ENCODE results near the gene MCTP1.
"Not testable (repeated sequence)": the region's sequence is repeated elsewhere in the genome, so short reads cannot be mapped to it uniquely, and the experiment has no call there.

The MCTP1 gene

DNA sequence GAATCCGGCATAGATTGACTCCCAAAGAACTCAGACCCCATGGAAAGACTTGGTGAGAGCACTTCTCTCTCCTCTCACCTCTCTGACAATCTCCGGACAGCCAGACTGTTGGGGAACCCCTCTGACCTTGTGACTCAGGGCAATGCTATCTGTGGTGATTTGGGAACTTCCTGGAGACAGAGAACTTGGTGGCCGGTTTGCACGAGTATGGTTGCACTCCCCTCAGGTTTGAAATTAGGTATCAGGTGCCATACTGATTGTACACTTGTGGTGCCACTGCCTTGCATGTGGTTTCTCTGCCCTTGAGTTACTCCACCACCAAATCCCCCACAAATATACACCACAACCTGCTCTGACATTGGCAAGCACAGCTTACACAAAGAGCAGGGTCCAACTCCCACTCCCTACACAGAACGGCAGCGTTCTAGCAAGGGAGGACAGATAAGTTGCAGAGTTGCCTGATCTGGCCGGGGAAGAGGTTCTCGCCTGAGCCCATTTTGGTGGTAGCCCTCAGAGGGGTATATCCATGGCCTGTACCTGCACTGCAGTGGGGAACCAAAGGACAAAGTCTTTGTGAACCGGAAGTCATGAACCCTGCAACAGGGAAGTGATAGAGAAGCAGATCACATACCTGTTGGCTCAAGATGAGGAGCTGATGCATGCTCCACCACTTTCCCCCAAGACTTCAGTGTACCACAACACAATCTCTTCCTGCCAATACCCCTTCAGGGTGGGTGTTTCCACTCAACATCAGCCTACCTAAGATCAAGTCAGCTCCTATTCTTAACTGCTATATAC, 255.1 kb downstream of the MCTP1 start:
- no peak for DNase-seq (ENCODE audit: low read depth in 2 of 2)

DNA sequence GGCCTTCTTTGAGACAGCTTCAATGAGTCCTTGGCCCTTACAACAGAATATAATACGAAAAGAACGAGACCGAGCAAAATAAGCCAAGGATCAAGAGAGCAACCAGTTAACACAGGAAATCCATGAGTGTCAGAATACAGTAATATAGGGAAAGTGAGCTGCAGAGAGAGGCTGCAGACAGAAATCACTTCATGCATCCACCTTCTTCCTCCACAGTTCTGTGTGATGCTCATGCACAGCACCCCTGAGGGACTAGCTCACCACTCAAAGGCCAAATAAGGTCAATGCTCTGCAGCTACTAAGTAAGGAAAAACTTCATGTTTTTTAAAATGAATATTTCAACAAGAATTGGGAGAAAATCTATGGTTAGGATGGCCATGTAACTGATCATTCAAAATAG, 257.1 kb downstream of the MCTP1 start:
- DNase-seq (ENCODE audit: low read depth in 2 of 2): no peak

DNA sequence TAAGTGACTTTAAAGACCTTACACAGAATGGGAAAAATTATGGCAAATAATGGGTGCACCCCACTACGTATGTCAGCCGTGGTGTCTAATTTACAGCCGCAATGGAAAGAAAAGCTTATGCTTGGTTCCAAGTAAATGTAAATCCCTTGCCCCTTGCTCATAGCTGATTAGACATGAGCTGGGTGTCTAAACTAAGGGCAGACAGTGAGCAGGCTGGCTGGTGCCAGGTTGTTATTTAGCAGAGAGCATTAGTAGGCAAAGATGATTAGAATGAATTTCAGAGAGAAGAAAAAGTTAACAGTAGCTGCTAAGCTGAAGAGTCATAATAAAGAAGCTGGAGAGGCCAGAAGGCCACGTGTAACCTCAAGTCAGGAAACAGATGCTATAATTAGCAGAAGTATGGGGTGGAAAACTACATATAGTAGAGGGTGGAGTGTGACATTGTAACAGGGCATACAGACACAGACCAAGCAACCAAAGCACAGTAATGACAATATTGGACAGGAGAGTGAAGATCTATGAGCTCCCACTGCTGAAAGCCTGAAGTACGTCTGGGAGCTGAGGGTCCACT, 257.7 kb downstream of the MCTP1 start:
- no peak for DNase-seq (ENCODE audit: low read depth in 2 of 2)

DNA sequence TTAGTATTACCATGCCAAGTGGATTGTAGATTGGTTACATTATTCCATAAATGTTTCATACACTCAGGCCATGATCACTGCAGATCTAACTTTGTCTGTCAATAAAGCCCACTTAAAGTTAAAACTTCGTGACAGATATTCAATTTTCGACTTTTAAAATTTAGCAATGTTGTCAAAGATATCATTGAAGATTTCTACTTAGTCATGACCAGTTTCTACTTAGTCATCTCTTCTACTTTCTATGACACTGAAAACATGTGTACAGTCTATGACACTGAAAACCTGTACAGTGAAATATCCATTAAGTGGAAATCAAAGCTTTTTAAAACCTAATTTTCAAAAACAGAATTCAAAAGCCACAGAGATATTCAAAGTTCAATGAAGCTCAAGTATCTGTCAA, 258.2 kb downstream of the MCTP1 start:
- DNase-seq (ENCODE audit: low read depth in 2 of 2): no peak

DNA sequence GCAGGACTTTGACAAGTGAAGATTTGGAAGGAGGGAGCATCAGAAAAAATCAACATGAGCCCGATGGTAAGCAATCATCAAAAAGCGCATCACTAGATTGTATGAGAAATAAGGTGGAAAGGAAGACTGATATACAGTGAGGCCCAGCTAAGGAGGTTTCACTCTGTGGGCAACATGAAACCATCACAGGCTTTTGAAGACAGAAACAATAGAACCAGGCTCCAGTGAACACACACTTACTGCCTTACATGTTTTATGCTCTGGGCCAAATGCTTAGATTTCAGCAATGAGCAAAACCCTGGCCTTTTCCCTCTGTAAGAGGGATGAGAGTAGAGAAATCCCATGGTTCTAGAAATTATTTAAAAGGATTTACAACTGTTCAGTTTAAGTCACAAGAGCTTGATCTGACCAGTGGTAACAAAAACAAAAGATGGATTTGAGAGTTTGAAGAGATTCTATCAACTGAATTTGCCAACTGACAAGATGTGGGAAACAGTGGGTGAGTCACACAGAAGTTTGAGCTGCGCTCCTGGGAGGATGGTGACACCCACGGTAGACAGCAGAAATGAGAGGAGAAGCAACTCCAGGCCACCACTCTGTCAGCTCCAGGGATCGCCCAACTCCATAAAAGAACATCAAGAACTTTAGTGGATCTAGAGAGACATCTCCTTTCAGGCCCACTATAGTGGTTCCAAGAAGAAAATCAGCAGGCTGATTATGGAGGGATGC, 261.8 kb downstream of the MCTP1 start:
- DNase-seq (ENCODE audit: low read depth in 2 of 2): no peak

DNA sequence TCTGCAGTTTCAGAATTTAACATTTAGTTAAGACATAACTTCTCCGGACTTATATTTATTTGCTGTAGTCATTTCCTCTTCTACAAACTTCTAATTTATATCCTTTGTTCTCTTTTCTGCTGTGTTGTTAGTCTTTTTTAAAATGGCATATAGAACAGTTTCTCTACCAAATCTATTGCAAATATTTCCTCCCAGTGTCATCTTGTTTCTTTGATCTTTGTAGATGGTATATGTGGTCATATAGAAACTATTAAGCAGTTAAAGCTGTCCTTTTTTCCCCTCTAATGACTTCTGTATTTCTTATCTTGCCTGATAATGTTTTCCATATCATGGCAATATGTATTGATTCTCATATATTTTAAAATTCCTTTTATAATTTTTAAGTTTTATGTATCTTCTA, 264.5 kb downstream of the MCTP1 start:
- DNase-seq (ENCODE audit: low read depth in 2 of 2): no peak

DNA sequence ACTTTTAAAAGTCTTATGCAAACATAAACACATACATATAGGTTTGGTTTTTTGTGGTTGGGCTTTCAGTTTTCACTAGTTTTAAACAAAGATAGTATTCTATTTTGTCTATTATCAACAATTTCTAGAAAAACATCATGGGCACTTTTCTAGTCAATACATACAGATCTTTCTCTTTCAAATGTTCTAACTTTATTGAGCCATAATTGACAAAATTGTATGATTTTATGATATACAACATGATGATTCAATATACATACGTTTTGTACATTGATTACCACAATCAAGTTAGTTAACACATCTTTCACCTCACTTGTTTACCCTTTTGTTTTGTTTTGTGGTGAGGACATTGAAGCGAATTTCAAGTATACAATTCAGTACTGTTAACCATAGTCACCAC, 265.9 kb downstream of the MCTP1 start:
- DNase-seq (ENCODE audit: low read depth in 2 of 2): no peak

DNA sequence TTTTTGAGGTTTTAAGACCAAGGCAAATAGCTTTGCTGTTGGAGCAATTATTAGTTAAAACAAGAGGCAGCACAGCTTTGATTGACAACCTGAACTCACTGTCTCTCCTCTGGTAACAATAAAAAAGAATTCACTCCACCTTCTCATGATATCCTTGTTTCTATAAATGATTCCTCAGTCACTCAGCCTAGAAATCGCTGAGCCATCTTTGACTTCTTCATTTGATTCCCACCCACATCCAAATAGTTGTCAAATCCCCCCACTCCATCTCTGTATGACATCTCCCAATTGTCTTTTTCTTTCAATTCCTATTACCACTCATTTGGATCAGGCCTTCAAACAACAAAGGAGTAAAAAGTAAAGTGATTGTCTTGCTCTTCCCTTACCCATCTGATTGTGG, 266.4 kb downstream of the MCTP1 start:
- DNase-seq (ENCODE audit: low read depth in 2 of 2): no peak

DNA sequence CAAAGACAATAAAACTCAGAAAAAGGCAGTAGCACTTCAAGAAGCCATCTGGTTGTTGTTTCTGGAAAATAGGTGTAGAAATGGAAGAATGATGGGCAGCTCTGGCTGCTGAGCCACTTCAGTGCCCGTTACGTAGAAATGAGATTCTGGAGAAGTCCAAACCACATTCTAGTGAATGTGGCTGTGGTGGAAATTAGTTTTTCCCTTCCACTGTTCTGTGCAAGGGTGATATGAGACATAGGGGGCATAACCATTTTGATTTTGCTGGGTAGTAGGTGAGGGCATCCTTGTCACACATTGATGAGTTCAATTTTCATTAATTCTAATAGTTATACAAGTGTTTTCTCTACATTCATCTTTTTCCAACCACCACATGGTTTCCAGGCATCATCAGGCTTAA, 275.1 kb downstream of the MCTP1 start:
- no peak for DNase-seq (ENCODE audit: low read depth in 2 of 2)

DNA sequence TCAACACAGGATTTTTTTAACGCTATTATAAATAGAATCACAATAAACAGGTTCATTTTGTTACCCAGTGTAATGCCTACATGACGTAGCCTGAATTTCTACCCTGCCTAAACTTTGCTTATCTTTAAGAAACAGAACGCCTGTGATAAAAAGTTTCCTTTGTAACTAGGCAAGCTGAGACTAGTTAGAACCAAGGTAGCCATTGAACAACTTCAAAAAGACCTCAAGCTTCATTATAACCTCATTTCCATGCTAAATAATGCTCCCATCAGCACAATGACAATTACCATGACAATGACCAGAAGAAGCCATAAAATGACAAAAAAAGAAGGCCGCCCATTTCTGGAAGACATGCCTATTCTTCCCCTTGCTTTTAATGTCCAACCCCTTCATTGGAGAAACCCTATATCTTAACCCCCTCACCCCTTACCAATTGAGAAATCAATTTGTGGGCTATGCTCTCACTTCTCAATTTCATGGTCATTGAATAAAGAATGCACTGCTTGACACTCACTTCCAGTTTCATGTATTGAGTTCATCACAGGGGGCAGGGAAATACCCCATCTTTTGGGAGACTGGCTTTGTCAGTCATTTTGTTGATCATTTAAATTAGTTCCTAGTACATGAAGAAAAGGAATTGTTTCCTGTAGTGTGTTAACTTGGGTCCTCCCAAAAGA, 276.8 kb downstream of the MCTP1 start:
- DNase-seq (ENCODE audit: low read depth in 2 of 2): no peak

DNA sequence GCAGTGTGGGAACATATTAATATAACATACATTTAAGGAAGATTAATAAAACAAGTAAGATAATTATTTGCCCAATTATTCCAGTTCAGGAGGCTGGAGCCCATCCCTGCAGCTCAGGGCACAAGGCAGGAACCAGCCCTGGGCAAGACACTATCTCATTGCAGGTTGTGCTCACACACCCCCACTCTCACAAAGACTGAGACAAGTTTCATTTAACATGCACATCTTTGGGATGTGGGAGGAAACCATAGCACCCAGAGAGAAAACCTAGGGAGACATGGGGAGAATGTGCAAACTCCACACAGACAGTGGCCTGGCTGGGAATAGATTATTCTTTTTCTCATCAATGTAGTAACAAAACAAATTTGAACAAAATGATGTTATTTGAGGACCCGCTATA, 279.1 kb downstream of the MCTP1 start:
- DNase-seq (ENCODE audit: low read depth in 2 of 2): no peak

DNA sequence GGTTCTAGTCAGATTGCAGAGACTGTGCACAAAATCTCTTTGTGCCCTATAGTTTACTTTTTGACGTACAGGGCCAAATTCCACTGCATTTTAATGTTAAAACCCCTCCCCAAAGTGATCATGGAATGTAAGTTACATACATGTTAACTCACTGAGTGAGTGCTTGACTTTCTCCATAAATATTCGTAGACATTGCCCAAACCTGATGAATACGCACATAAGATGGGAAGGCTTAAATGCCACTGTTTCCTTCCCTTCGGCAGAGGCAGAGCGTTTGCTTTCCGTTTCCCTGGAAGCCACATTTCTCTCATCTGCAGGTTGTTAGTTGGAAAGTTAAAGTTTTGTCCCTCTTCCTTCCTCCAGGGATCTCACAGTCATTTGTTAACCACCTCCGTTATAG, 286.2 kb downstream of the MCTP1 start:
- no peak for DNase-seq (ENCODE audit: low read depth in 2 of 2)

DNA sequence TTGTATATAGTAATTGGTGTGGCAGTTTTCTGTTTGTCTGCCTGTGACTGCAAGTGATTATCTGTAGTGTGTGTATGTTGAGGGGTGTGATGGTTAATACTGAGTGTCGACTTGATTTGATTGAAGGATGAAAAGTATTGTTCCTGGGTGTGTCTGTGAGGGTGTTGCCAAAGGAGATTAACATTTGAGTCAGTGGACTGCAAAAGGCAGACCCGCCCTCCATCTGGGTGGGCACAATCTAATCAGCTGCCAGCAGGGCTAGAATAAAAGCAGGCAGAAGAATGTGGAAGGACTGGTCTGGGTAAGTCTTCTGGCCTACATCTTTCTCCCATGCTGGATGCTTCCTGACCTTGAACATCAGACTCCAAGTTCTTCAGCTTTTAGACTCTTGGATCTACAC, 290.4 kb downstream of the MCTP1 start:
- not testable (repeated sequence) for DNase-seq (ENCODE audit: low read depth in 2 of 2)

DNA sequence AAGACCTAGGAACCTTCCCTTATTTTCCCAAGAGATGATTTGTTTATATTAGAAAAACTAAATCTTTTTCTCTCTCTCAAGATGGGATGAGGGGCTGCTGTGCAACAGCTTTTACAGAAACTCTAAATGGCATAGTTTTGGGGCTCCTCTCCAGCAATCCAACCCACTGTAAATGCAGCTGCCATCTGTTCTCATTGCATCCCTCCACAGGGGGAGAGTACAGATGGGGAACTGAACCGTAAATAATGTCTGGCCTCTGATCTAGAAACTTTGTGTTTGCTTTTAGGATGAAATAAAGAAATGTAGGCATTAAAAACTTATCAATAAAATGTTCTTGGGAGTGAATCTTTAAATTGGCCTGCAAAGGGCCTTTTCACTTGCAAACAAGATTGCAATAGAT, 291.4 kb downstream of the MCTP1 start:
- no peak for DNase-seq (ENCODE audit: low read depth in 2 of 2)

DNA sequence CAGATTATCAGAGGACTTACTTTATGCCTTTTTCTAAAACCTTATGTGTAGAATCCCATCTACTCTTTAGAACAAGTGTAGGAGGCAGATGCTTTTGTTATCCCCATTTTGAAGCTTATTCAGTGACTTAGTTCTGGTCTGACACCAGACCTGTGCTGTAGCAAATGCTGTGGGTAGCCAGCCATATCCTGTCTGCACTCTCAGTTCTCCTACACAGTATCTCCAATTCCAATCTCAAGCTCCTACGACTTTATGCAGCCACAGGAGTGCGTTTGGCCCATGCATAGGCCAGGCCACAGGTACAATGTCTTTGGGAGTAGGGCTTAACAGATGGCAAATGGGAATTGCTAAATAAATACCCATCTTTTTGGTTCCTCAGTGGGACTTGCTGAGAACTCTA, 292.6 kb downstream of the MCTP1 start:
- DNase-seq (ENCODE audit: low read depth in 2 of 2): no peak

DNA sequence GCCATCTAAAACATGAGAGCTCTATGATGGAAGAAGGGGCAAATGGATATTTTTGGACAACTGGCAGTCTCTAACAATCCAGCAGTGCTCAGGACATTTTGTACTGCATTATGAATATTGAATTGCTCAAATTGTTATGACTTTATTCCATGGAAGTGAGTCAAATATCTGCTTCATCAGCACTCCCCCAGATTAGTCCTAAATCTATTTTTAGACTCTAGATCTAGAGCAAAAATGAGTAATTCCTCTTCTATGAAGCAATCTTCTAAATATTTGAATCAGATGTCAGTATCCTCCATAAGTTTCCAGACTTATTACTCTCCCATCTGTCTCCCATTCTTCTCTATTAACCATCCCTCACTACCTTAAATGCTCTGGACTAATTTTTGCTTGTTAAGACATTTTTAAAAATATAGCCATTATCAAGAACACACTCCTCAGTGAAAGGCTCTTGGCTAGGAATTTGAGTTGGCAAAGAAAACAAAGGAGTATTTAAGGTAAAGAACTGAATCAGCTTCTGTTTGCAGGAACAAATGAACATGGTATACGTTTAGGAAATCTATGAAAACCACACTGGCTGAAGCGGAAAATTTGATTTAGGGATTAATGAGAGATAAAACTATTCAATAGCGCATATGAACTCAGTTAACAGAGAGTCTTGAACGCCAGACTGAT, 300.9 kb downstream of the MCTP1 start:
- DNase-seq (ENCODE audit: low read depth in 2 of 2): no peak

DNA sequence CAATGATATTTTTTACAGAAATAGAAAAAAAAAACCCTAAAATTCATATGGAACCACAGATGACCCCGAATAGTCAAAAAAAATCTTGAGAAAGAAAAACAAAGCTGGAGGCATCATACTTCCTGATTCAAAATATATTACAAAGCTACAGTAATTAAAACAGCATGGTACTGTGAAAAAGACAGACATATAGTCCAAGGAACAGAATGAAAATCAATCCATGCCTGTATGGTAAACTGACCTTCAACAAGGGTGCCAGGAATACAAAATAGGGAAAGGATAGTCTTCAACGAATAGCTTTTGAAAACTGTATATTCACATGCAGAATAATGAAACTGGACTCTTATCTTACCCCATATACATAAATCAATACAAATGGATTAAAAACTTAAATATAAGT, 307.5 kb downstream of the MCTP1 start:
- DNase-seq (ENCODE audit: low read depth in 2 of 2): no peak

DNA sequence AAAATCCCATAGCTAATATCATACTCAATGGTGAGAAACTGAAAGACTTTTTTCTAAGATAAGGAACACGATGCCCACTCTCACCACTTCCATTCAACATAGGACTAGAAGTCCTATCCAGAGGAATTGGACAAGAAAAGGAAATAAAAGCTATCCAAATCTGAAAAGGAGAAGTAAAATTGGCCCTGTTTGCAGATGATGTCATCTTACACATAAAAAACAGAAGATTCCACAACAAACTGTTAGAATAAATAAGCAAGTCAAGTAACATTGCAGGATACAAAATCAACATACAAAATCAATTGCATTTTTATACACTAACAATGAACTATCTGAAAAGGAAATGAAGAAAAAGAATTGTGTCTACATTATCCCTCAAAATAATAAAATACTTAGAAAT, 308.0 kb downstream of the MCTP1 start:
- DNase-seq (ENCODE audit: low read depth in 2 of 2): no peak

DNA sequence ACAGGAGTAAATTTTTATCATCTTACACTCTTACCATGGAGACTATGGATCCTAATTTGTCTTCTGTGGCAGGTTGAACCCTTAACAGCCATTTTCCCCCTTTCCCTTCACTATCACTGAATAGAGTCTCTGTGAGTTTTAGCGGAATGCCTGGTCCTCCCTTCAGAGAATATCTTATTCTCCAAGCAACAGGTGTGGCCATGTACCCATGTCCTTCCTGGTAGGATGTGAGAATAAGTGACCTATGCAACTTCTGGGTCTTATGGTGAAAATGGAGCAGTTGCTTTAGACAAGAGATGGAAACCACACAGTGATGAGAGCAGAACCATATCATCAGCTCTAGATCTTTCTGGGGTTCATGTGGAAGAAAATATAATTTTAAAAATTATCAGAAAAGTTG, 312.6 kb downstream of the MCTP1 start:
- no peak for DNase-seq (ENCODE audit: low read depth in 2 of 2)

DNA sequence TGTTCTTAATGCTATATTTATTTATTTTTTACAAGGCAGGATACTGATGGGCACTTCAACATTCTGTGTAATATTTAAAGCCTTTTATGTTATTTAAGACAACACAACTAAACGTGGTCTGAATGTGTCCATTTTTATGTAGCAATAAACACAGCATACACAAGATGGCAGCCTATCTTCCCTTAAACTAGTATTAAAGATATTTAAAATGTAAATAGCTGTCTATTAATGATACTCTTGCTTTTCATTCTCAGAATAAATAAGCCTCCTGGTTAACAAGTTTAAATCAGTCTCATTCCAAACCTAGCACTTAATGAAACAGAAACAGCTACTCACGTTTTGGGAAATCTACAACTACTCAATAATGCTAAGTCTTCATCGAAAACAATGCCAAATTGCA, 315.7 kb downstream of the MCTP1 start:
- DNase-seq (ENCODE audit: low read depth in 2 of 2): no peak

DNA sequence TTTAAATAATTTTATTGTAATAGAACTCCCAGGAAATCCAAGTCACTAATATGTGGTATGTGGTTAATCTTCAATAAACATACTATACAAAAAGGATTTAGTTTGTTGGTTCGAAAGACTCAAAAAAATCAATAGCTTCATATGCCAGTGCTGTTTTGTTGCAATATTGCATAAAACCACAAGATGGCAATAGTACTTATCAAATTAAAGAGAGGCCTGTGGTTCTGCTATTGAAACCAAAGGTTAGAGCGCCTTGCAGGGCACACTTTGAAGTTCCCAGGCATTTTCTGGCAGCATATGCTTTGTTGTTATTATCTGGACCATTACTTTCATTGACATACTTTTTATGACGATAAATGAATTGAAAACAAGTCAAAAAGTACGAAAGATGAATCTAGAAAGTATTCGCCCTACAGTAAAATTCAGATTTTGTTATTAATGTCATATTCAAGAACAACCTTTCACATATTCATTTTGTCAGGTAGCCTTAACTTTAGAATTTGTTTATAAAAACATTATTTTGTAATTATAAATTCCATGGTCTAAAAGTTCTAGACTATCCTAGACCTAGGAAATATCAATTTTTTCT, 316.3 kb downstream of the MCTP1 start:
- DNase-seq (ENCODE audit: low read depth in 2 of 2): no peak

DNA sequence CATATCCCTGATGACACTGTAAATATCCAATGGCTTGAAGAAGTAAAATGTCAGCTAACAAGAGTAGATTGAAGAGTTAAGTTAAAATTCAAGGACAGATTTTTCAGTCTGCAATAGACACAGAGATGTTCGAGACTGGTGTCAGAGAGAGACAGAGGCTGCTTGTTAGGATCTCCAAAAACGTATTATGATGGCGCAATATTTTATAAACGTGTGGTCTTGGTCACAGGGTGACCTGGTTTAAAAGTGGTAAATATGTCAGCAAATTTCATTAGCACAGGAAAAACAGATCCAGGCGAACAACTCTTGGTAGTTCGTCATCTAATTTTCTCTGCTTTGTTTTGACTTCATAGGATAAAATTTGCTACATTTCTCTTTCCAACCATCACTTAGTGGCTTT, 317.4 kb downstream of the MCTP1 start:
- DNase-seq (ENCODE audit: low read depth in 2 of 2): no peak

Data from stimulated activated CD4-positive, alpha-beta T cell treated with anti-CD3 and anti-CD28 coated beads, Interleukin-12 subunit alpha, Interleukin-12 subunit beta, amount 100 ng/mL, for 24 hours (primary cell).